ENCODE results near the gene PPT2.
A peak's percentile ranks its signal among the peaks of the same experiment; 100 is the strongest.
"Not testable (repeated sequence)": the region's sequence is repeated elsewhere in the genome, so short reads cannot be mapped to it uniquely, and the experiment has no call there.

Gene PPT2

DNA sequence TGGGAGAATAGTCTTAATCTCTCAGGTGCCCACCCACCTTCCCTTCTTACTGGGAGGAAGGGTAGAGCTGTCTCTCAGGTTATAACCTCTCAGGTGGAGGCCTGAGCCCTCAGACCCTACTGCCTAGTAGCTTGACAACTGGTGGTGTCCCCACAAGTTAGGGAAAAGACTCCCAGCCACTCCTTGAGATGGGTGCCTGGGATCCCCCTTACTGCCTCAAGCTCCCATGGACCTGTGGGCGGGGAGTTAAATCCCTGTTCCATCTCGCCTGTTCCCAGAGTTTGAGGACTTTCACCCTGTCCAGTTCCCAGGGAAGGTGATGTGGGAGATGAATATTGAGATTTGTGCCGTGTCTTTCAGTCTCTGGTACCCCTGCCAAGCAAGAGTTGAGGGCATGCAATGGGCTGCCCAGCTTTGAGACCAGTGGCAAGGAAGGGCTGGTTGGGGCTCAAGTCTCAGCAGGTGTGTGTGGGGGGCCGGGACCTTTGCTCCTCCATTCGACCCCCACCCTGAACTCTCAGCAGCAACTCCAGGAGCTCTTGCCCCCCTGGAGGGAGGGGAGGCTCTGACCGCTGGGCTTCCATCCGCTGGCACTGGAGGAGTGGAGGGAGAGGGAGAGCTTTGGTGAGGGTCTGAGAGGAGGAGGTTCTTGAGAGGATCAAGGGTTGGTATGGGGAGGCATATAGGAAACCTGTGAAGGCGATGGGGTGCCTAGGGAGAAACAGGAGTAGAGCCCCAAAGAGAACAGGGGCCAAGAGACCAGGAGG lies 37.2 kb downstream of the PPT2 start:
- DNase-seq, result no peak

DNA sequence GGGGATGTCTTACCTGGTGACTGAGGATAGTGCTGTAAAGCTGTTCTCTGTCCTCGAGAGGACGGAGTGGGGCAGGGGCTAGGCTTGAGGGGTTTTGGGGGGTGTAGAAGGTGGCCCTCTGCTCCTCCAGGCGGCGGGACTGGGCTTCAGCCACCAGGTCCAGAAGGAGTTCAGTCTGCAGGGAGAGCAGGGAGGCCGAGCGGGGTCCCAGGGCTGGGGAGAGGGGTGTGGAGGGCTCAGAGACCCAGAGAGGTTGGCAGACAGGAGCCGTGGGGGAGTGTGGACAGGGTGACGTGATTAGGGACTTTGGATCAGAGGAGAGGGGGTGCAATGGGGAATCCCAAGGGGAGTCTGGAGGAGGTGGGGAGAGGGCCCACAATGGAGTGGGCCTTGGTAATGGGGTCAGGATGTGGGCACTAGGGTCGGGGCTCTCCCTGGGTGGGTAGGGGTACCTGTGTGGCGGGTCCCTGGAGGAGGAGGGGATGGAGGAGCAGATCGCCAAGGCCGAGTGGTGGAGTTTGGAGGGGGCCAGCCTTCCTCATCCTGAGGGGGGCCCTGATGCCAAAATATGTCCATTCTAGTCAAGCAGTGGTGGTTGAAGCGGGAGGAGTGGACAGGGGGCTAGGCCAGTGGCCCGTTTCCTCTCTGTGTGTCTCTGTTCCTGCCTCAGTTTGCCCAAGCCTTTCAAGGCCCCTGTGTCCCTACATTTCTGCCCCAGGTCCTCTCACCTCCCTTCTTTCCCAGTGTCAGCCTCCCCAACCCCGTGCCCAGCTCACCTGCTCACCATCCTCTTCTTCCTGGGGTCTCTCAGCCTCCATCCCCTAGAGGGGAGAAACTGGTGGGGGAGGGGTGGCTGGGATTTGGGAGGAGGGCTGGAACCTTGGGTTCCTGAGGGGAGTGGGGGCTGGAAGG lies 38.0 kb downstream of the PPT2 start:
- no peak for DNase-seq

DNA sequence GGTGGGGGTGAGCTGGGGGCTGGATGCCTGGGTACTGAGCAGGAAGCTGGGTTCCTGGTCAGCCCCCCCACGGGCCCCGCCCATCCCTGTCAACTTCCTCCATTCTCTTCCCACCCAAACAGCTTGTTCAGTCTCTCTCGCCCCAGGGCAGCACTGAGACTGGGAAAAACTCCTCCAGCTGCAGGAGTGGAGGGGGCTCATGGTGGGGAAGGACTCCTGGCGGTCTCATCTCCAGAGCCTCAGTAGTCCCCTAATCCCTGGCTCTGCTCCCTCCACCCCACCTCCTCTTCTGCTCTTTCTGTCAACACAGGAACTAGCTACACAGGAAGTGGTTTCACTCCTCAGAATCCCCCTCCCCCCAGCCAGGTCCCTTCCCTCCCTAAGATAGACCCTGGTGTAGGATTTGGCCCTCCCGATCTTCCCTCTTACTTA lies 38.7 kb downstream of the PPT2 start, which contains the start of gene GPSM3:
GPSM3 (minus strand) TSS at position 36 of the 432 bp plus-strand sequence. CDS start 130 bp downstream, outside the sequence.
- DNase-seq, result peak; percentile 79

DNA sequence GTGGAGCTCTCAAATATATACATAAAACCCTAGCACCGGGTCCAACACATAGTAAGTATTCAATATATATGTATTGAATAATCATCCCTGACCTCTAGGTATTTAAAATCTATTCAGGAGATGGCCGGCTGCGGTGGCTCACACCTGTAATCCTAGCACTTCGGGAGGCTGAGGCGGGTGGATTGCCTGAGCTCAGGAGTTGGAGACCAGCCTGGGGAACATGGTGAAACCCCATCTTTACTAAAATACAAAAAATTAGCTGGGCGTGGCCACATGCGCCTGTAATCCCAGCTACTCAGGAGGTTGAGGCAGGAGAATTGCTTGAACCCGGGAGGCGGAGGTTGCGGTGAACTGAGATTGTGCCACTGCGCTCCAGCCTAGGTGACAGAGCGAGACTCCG lies 39.2 kb downstream of the PPT2 start:
- not testable (repeated sequence) for DNase-seq

DNA sequence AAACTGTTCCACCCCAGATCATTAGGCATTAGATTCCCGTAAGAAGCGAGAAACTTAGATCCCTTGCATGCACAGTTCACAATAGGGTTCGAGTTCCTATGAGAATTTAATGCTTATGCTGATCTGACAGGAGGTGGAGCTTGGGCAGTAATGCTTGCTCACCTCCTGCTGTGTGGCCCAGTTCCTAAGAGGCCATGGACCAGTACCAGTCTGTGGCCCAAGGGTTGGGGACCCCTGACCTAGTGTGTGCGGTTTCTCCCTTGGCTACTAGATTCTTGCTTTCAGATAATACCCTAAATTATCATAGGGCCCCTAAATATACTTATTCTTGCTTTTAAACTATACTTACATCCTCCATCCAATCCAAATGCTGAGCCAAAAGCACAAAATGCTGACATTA lies 40.4 kb downstream of the PPT2 start:
- no peak for DNase-seq

DNA sequence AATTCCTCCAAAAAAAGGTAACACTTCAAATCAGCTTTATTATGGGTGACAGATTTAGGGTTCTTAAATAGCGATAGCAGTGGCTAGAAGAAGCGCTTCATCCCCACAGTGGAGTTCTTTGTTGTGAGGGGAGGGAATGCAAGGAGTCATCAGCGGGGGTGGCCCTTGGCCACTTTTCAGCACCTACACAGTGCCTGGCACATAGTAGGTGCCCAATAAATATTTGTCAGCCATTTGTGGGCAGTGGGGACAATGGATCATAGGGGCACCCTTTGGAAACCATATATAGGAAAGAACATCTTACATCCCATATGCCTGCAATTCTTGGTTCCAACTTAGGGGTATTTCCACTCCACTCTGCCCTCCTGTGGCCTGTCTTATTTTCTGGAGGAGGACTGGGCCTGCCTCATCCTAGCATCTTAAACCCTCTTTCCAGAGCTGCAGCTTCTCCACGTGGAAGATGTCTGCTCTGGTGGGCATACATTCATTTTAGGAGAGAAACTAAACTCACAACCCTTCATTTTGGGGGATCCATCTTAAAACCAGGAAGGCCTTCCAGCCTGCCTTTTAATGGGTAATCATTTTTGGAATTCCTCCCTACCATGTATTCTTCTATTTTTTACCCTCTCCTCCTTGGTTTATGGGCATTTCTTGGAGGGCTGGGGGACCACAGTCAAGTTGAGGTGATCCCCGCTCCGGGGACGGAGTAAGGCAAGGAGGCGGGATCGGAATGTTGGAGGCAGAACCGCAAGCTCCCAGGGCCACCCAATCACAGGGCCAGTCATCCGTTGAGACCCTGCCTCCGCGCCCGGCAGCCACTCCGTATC lies 41.1 kb downstream of the PPT2 start:
- DNase-seq, result peak; percentile 23

DNA sequence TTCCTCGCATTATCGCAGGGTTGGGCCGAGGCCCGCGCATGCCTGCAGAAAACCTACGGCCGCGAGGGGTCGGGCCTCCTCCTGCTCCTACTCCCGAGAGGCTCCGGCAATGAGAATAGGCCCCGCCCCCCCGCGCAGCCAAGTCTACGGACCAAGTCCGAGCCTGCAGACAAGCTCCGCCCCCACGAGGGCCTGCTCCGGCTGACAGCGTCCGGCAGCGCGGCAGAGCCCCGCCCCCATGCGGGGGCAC lies 41.6 kb downstream of the PPT2 start:
- DNase-seq, result peak; percentile 100

DNA sequence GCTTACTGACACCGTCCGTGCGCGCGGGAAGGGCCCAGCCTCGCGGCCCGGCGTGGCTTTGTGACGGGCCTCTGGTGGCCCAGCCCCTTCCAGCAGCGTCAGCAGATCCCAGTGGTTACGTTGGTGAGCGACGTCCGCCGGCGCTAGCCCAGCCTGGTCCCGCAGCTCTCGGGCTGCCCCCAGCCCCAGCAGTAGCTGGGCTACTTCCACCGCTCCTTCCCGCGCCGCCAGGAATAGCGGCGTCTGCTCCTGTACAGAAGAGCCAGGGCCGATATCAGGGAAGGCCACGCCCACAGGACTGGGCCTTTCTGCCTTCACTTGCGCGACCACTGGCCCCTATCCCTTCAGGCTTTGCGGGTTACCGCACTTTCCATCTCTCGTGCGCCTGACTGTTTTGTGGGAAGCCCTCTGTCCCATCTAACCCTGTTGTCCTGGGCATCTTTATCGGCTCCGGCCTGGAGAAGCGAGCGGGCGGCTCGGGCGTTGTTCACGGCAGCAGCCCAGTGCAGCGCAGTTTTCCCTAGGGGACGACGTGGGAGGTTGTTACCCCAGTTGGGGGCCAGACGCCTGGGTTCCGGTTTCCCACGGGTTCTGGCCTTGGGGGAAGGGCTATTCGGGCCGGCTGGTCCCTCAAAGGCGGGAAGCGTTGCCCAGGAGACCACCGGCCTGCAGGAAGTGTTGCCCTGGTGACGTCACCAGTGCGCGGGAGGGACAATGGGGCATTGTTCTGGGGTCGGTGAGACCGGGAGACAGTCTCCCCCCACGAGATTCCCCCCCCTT lies 42.2 kb downstream of the PPT2 start:
- DNase-seq, result peak; percentile 51

DNA sequence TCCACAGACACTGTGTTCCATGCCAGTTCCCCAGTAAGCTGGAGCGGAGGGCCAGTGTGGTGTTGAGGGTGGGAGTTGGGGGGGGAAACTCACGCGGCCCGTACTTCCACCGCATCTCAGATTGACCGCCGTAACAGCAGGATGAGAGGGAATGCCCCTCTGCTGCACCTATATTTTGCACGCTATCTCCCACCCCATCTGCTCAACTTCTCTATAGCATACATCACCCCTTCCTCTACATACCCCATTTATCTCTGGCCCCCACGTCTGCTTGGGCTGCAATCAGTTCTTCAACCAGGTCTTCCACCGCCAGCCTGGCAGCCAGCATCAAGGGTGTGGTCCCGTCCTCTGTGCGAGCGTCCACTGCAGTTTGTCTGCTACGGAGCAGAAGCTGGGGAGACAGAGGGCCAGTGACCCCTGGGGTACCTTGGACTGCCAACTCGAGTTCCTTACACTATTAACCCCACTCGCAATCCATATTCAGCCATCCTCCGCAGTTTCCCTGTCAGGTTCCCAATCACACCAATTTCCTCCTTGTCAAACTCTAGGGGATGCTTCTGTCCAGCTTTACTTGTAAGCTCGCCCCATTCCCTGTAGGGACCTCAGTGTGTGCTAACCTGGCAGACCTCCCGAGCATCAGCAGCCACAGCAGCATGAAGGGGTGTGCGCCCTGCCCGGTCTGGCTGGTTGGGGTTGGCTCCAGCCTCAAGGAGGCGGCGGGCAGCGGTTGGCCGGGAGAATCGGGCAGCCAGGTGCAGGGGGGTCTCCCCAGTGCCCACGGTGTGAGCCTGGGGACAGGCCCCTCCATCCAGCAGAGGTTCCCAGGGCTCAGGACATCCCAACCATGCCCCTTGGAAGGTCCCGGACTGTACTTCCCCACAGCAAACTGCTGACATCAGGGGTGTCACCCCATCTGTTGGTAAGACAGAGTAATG lies 43.0 kb downstream of the PPT2 start:
- DNase-seq, result no peak

DNA sequence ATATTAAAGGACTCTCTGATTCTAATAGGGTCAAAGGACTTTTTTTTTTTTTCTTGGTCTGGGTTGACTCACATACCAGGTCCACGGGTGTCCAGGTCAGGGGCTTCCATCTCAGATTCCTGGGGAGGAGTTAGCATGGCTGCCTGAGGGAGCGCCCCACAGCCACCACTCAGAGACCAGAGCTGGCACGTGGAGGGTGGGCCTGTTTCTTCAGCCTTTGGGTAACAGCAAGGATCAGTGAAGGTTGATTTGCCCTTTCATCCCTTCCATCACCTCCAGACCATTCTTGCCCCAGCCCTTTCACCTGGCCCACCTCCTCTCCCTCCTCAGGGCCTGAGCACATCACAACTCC lies 44.4 kb downstream of the PPT2 start:
- no peak for DNase-seq

DNA sequence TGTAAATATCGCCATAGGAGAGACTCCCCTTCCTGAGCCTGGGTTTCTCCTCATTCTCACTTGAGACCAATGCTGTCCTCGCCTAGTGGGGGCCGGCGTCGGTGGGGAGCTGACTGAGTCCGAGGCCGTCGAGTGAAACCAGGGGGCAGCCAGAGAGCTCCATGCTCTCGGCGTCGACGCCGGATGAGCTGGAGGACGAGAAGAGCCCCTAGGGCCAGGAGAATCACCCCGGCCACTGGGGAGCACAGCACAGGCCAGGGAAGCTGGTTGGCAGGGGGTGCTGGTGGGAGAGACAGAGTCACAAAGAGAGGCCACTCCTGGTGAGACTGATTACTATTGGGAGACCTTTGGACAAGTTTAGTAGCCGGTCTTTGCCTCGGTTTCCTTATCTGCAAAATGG lies 44.9 kb downstream of the PPT2 start:
- no peak for DNase-seq

DNA sequence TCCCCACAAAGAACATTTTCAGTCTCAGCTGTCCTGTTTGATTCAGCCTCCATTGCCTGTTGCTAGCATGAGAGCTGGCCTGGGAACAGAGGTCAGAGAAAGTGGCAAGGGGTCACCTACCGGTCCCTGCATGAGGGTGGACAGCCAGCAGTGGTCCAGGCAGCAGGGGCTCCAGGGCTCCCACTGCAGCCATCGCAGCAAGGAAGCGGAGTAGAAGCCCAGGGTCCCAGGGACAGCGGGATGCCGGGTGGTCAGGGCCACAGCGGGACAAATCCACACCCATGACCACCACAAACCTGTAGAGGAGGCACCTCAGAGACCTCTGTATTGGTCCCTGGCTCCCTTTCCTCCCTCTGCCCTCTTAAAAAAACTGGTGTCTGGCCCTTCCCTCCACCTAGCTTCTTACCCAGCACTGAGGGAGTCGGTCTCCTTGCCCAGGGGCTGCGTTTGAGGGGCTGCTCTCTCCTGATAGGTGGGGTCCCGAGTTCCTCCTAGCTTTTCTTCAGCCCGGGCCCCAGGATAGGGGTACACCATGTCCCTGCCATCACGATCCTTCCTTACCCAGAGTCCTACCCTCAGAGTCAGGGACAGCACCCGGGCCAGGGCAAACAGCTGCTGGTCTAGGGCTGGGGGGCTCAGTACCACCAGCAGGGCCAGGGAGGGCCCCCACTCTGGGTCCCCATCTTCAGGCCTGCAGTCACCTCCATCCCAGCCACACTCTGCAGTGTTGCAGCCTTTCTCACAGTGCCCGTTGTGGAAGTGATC lies 47.0 kb downstream of the PPT2 start:
- no peak for DNase-seq

DNA sequence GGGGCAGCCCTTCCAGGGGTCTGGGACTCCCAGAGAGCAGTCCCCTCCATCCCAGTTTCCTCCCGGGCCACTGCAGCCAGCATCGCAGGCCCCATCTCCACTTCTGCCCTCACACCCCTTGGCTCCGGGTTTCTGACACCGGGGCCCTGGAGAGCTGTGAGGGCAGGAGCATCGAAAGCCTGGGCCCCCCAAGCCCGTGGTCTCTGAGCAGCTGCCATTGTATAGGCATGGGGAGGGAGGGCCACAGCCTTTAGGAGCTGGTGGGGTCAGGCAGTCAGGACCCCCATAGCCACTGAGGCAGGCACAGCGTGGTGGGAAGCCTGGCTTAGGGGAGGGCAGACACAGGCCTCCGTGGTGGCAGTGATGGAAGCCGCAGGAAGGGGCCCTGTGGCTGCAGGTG lies 48.2 kb downstream of the PPT2 start:
- no peak for DNase-seq

DNA sequence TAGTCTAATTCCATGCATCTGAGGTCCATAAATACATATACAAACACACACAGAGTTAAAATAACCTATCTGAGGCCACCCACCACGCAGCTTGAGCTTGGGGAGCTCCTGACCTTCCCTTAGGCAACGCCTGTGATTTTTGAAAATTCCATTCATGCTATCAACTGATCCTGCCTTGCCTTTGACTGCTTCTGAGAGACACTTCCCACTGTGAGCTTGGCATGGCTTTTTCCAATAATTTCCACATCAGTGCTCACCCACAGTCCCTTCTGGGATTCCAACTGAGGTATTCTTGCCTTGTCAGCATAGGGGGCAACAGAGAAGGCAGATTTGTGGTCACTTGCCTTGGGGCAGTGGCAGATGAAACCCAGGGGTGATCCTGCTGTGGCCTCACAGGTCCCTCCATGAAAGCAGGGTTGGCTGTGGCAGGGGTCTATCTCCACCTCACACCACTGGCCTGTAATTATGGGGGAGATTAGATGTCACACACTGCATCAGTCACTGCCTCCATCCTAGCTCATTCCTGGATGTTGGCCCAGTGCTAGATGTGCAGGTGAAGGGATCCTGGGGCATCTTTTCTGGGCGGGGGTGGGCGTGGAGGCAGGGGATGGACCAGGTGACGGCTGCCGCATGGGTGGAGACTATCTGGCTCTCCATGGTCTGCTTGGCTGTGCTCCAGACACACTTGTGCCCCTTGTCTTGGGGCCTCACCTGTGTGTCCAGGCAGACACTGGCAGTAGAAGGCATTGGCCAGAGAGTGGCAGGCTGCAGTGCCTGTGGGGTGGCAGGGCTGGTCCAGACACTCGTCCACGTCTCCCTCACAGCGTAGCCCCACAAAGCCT lies 49.7 kb downstream of the PPT2 start:
- no peak for DNase-seq

DNA sequence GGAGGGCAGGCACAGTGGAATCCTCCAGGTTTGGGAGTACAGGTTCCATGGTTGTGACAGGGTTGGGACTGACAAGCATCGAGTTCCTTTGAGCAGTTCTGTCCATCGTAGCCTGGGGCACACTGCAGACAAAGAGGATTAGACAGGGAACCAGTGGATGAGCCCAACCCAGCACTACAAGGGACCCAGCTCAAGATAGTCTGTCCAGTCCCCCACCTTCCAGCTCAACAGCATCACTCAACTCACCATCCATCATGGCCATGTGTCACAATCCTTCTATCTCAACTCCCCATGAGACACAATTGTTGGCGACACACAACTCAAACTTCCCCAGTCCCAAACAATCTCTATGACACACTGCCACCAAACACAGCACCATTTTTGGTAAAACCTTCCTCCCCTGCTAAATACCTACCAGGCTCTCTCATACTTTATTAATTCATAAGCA lies 50.4 kb downstream of the PPT2 start:
- no peak for DNase-seq

DNA sequence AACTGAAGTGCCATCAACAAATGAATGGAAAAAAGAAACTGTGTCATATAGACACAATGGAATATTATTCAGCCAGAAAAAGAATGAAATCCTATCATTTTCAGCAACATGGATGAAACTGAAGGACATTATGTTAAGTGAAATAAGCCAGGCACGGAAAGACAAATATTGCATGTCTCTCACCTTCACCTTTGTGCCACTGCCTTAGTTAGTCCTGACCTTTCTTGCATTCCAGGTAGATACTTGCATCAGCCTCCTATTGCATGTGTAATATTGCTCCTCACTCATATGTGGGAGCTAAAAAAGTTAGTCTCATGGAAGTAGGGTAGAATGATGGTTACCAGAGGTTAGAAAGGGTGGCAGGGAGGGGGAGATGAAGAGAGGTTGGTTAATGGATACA lies 55.1 kb downstream of the PPT2 start:
- DNase-seq, result no peak

DNA sequence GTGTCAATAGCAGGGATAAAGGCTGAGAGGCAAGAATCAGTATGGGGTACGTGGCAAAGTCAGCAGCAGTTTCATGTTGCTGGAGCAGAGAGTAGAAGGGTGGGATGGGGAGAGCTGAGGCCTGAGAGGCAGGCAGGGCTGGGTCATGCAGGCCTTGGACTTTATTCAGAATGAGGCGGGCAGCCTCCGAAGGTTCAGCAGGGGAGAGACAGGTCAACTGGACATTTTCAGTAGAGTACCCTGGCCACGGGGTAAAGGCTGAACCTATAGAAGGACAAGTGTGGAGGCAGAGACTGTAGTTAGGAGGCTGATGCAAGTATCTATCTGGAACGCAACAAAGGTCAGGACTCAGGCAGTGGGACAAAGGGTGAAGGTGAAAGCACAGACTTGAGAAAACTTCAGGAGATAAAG lies 56.3 kb downstream of the PPT2 start:
- DNase-seq, result no peak

DNA sequence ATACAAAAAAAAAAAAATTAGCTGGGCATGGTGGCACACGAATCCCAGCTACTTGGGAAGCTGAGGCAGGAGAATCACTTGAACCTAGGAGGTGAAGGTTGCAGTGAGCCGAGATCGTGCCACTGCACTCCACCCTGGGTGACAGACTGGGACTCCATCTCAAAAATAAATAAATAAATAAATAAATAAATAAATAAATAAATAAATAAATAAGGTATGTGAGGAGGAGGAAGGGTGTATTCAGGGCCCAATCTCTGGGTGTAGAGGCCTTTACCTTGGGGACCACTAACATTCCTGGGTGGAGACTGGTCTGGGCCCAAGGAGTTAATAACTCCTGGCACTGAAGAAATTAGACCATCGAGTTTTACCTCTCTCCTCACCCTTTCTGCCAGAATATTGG lies 57.5 kb downstream of the PPT2 start:
- not testable (repeated sequence) for DNase-seq

DNA sequence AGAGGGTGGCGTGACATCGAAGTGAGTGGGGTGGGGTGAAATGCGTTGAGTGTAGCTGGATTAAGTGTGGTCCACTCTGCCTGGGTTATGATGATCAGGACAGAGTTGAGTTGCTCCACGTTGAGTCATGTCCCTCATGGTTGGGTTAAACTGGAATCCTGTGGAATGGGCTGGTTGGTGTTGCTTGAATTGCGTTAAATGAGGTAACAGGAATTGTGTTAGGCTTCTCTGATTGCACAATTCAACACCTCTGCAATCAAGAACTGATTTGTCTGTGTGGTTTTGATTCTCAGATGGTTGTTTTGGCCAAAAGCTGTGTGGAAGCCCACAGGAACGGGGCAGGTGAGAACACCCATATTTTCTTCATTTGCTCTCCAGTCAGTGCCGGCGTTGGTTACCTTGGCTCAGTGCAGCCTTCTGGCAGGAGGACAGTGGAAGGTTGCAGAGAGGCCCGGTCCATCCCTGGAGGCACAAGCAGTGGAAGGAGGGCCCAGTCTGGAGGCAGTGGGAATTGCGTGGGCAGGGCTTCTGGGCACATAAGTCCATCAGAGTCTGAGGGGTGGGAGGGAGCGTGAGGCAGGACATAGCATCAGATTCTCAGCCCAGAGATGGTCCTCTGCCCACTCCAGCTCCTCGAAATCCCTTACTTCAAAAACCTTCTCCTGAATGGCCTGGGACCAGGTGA lies 58.3 kb downstream of the PPT2 start:
- no peak for DNase-seq

Measured in GDM1 (cell line).